Stimulated activated CD4-positive, alpha-beta T cell treated with anti-CD3 and anti-CD28 coated beads, Interleukin-15, amount 100 ng/mL, for 1 hour (primary cell): Measurements from ENCODE around the gene NEK10.

Source experiments
- DNase-seq, 2 donors: peaks; one replicate each; pipeline ENCODE4 v3.0.0-alpha.2; 2020; ENCODE audit warnings: low read depth in 1 of 2, low spot score in 1 of 2

NEK10 gene

GRCh38 chr3:27239951-27240350 lies 129.2 kb downstream of the NEK10 start:
- DNase-seq, result no peak

DNA sequence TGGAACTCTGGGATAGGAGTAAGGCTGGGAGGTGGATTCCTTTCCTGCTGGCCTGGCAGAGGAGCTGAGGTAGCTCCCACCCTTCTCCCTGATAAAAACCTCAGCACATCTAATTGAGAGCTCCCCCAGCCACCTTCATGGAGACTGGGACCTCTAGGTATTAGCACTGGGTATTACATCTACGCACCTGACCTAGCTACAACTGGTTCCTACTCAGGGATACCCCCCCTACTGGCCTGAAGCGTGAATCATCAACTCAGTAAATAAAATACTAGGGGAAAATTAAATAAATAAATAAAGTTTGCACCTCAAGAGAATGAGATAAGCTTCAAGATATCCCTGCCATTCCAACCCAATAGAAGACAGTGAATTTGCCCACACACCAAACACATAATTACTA lies 140.4 kb downstream of the NEK10 start:
- DNase-seq, result no peak

GRCh38 chr3:27224197-27224596 lies 145.0 kb downstream of the NEK10 start:
- DNase-seq, result no peak

GRCh38 chr3:27221264-27221932 lies 147.8 kb downstream of the NEK10 start:
- no peak for DNase-seq

GRCh38 chr3:27220166-27220565 lies 149.0 kb downstream of the NEK10 start:
- DNase-seq, result no peak

- DNase-seq, result no peak
These were observed 149.9 kb downstream of the NEK10 start for GRCh38 chr3:27219127-27219845.

DNA sequence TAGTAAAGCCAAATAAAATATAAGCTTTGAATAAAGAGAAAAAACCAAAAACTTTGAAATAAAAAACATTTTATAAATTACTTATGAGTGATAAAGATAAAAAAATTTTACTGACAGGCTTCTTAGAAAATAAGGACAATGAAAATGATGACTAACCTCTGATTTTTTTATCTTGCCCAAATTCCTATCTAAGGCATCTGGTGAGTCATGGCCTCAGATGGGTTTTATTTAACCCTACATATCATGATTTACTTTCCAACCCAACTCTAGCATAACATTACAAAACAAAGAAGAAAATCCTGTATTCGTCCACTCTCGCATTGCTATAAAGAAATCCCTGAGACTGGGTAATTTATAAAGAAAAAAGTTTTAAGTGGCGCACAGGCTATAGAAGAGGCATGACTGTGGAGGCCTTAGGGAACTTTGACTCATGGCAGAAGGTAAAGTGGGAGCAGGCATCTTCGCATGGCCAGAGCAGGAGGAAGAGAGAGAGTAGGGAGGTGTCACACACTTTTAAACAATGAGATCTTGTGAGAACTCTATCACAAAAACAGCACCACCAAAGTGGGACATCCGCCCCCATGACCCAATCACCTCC lies 152.1 kb downstream of the NEK10 start:
- no peak for DNase-seq

DNA sequence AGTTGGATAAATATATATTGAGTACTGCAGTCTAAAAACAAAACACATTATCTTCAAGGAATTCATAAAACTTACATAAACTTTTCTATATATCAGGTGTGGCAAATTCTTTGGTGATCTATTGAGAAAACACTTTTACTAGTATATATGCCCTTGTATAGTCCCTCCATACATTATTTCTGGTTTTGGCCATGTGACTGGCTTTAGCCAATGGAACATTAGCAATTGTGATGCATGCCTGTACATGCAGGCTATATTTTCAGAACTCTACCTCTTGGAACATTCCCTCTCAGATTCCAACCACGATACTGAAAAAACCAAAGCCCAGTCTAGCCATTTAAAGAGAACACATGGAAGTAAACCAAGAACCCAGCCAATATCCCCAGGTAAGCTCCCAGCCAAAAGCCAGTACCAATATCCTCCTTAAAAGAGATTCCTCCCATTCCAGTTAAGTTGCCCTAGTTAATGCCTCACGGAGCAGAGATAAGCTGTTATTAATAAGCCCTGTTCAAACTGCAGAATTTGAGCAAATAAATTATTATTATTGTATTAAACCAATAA lies 152.8 kb downstream of the NEK10 start:
- DNase-seq, result no peak

DNA sequence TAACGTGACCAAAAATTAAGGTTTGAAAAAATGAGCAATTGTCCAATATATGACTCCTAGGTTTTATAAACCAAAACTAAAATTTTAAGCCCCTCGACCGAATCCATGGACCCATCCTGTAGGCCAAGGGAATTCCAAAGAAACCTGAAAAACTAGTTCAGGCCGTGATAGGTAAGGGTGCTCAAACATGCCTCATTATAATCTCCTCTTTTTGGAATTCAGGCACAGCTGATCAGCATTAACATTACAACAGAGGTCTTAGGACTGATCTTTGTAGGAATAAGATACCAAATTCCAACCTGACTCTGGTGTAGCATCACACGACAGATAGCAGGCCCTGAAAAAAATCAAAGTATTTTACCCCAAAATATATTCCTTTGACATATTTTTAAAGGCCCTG lies 155.7 kb downstream of the NEK10 start:
- no peak for DNase-seq

GRCh38 chr3:27209617-27210264 lies 159.4 kb downstream of the NEK10 start:
- DNase-seq, result no peak

GRCh38 chr3:27208961-27209616 lies 160.1 kb downstream of the NEK10 start:
- no peak for DNase-seq

DNA sequence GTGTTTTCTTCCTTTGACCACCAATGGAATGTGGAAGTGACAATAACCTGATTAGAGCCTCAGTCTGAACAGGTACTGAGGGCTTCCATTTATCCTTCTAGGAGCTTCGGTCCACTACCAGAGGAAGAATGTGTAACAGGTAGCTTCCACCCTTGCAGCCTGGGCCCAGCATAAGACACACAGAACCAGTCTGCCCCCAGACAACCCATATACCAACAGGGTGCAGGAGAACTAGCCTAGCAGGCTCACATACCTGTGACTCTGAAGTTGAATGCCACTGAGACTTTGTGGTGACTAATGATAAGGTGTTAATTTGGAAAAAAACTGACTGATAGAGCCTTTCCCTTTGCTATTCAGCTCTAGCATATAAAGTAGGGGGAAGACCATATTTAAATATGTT lies 166.2 kb downstream of the NEK10 start:
- no peak for DNase-seq

DNA sequence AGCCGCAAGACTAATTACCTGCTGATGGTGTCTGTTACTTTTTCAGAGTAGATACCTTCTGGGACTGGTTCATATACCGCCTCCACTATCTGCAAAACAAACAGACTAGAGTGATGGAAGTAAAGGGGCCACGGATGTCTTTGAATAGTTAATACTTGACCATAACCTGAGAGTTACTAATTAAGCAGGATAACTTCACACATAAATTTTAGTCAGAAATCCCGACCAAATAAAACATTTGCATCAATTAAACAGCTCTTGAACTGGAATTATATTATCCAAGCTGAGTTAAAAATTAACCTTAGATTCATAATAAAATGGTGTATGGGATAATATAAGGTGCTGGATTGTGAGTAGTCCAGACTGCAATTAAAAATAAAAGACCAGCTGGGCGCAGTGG lies 167.7 kb downstream of the NEK10 start:
- no peak for DNase-seq

DNA sequence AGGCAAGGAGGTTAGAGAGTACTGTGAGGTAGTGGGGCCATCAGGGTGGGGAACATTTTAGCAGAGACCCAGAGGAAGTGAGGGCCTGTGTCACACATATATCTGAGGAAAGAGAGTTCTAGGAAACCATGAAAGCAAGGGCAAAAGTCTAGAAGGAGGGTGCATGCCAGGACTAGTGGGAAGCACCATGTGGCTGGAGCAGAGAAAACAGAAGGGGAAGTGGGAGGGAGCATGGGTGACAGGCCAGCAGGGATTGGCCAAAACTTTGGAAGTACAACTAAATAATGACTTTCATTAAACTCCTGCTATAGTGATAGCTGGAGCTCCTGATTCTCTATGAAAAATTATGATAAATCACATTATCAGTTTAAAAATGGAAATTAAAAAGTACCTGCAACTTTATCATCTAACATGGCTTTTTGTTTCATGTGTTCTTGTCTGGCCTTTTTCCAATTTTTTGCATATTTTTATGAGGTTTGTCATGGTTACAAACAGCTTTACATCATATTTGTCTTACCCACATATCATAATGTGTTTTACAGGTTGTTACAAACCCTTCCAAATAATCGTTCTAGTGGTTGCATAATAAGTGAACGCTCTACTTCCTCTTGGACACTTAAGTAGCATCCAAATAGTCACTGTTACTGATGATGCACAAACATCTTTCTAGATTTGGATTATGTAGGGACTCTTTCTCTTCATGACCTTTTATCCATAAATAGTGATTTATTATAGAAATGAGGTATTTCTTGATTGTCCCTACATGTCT lies 168.3 kb downstream of the NEK10 start:
- no peak for DNase-seq

DNA sequence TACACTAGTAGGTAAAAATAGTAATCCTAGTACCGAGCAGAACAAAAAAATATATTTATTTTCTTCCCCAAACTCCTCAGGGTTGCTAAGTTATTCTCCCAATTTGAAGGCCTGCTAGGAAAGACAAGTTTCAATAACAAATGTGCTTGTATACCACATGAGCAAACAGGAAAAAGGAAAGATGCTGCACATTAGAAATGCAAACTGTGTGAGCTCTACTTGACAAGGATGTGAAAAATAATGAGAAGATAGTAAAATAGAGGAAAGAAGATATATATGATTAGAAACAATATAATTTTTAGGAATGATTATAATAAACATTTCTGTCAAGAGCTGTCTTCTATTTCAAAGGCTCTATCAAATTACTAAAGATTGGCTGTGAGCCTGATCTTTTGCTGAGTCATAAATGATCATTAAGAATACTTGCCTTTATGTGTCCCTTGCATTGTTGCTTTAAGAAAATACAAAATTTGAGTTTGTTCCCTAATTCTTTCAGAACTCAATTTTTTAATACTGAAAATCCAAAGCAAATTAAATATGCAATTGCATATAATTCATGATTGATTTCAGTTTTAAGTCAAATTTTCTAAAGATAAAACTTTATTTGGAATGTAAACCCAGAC lies 174.2 kb downstream of the NEK10 start:
- DNase-seq, result no peak

DNA sequence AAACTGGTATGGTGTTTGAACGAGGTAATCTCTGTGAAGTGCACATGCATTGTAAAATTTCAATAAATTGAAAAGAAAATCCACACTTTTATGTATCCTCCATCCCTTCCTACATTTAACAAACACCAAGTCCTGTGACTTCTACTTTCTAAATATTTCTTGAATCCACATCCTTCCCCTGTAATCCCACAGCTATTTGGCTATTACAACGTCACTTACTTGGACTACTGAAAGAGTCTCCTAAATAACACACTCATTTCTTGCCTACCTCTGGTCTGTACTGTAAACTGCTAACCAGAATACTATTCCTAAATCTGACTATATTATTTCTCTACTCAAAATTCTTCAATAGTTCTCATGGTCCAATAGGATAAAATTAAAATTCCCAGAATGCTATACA lies 176.1 kb downstream of the NEK10 start:
- DNase-seq, result no peak

- no peak for DNase-seq
These were observed 183.2 kb downstream of the NEK10 start for GRCh38 chr3:27186013-27186412.

DNA sequence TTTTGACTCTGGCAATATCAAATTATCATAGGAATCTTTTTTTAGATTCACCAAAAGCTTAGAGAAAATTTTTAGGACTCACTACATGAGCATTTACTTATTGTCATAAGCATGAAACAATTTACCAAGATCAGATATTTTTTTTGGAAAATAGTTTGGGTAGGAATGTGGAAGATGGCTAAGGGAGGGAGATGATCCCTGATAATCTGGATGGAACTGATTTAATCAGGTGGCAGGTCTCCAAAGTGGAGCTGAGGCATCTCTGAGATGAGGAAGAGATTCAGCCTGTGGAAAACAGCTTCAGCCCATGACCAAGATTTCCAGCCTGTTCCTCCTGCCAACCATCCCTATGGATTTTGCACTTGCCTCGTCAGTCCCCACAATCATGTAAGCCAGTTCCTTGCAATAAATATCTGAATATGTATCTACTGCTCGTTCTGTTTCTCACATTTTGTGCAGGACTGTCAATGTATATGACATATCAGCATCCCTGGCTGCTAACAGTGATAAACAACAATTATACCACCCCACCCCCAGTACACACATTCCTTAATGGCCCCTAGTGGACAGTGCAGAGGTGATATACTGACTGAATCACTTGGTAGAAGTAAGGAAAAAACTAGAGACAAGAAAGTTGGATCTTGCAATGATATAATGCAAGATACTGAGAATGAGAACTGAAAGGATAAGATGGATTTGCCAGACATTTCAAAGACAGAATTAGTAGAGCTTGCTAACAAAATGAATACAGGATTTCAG lies 183.8 kb downstream of the NEK10 start:
- no peak for DNase-seq

GRCh38 chr3:27184261-27184660 lies 184.9 kb downstream of the NEK10 start:
- no peak for DNase-seq
